Right atrium auricular region (tissue), 2 donors: ENCODE measurements around the gene TPD52L1. TPM values are rescaled to one million over a fixed set of nuclear protein-coding genes. Genes with fewer than 3 reads are reported as not detected.
A peak's percentile ranks its signal among the peaks of the same experiment; 100 is the strongest.

Experiments used
- DNase-seq: peaks from one replicate; pipeline ENCODE4 v3.0.0-alpha.2; 2019; ENCODE audit warnings: low spot score
- H3K27ac ChIP-seq, 2 donors: fragments of 200-600 bp; sonication (generic); 1 replicate in 1 of 2; 2 replicates in 1 of 2; pipeline ENCODE4 v1.5.1; 2016 to 2019
- H3K27me3 ChIP-seq, 2 donors: fragments of 200-600 bp; sonication (generic); one replicate each; pipeline versions ENCODE4 v1.5.1 to v1.6.0; 2017 to 2019
- H3K36me3 ChIP-seq: fragments of 200-600 bp; sonication (generic); one replicate; pipeline ENCODE4 v1.5.1; 2016
- H3K4me1 ChIP-seq, 2 donors: fragments of 200-600 bp; sonication (generic); one replicate each; pipeline versions ENCODE4 v1.5.1 to v1.6.0; 2017 to 2019
- H3K4me3 ChIP-seq, 2 donors: fragments of 200-600 bp; sonication (generic); 1 replicate in 1 of 2; 2 replicates in 1 of 2; pipeline ENCODE4 v1.5.1; 2017 to 2019; ENCODE audit warnings: mild to moderate bottlenecking in 1 of 2, moderate library complexity in 1 of 2
- H3K9me3 ChIP-seq, 2 donors: fragments of 200-600 bp; sonication (generic); one replicate each; pipeline ENCODE4 v1.5.1; 2019
- total RNA-seq, 2 donors: library from RNA; depleted of rRNA; stranded (reverse); fragments of >200 nt; gene quantifications; one replicate each; pipeline ENCODE4 v1.1.0, GENCODE V29; 2016
- TF ChIP-seq, protein P1 (sequence below), 2 donors: fragments of 200-600 bp; sonication (generic); IDR thresholded peaks; one replicate each; pipeline ENCODE4 v1.5.1; 2019; ENCODE audit warnings: antibody characterized with exemption in 2 of 2

TPD52L1 gene
- total RNA-seq, 2 donors from 2014 or later = 29.4 to 96.7 TPM

DNA sequence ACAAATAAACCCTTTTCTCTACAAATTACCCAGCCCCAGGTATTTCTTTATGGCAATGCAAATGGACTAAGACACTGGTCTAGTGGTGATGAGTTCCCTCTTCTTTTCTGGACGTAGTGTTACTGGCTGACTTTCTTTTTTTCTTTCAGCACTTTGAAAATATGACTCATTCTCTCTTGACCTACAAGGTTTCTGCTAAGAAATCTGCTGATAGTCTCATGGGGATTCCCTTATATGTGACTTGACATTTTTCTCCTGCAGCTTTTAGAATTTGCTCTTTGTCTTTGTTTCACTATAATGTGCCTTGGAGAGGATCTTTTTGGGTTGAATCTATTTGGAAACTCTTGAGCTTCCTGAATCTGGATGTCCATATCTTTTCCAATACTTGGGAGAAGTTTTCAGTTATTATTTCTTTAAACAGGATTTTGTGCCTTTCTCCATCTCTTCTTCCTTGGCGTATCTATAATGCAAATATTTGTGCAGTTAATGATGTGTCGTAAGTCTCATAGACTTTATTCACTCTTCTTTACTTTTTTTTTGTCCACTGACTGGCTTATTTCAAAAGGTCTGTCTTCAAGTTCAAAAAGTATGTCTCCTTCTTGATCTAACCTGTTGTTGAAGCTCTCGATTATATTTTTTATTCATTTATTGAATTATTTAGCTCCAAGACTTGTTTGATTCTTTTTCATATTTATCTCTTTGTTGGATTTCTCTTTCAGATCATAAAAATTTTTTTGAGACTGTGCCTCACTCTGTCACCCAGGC lies 42.2 kb upstream of the TPD52L1 start:
- H3K27ac ChIP-seq = no peak overlapping the region
- TF ChIP-seq, protein P1, sequence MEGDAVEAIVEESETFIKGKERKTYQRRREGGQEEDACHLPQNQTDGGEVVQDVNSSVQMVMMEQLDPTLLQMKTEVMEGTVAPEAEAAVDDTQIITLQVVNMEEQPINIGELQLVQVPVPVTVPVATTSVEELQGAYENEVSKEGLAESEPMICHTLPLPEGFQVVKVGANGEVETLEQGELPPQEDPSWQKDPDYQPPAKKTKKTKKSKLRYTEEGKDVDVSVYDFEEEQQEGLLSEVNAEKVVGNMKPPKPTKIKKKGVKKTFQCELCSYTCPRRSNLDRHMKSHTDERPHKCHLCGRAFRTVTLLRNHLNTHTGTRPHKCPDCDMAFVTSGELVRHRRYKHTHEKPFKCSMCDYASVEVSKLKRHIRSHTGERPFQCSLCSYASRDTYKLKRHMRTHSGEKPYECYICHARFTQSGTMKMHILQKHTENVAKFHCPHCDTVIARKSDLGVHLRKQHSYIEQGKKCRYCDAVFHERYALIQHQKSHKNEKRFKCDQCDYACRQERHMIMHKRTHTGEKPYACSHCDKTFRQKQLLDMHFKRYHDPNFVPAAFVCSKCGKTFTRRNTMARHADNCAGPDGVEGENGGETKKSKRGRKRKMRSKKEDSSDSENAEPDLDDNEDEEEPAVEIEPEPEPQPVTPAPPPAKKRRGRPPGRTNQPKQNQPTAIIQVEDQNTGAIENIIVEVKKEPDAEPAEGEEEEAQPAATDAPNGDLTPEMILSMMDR (IDR thresholded peaks at IDR 0.05) = no peak
- H3K9me3 ChIP-seq = peaks cover 0 to 47% of the 10 kb centered on the region in 2 donors
- no peaks in the 10 kb centered on the region for H3K4me1 ChIP-seq
- no peaks in the 10 kb centered on the region for H3K36me3 ChIP-seq
- no peaks in the 10 kb centered on the region for H3K27me3 ChIP-seq
- H3K4me3 ChIP-seq = no peak overlapping the region
- DNase-seq = no peak

DNA sequence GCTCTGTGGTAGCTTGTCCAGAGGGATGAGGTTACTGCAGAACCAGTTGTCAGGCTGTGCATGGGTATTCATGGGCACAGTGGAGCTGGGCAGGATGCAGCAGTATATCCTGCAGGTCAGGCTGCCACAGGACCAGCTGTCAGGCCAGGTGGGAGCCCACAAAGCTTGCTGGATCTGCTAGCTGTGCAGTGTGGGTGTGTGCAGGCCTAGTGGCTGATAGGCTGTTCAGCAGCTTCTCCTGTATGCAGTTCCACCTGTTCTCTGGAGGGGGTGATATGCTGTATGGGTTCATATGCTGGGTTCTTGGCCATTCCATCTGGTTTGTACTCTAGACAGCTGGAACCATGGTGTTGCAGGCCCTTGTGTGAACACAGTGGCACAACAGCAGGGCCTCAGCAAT lies 40.6 kb upstream of the TPD52L1 start:
- Histone ChIP-seq H3K36me3 (no peaks in the 10 kb centered on the region), H3K27me3 (no peaks in the 10 kb centered on the region), H3K27ac (no peak overlapping the region), H3K4me3 (no peak overlapping the region), H3K9me3 (peaks cover 0 to 47% of the 10 kb centered on the region in 2 donors), H3K4me1 (no peaks in the 10 kb centered on the region)
- no peak for DNase-seq
- TF ChIP-seq, protein P1 (IDR thresholded peaks at IDR 0.05) = no peak

DNA sequence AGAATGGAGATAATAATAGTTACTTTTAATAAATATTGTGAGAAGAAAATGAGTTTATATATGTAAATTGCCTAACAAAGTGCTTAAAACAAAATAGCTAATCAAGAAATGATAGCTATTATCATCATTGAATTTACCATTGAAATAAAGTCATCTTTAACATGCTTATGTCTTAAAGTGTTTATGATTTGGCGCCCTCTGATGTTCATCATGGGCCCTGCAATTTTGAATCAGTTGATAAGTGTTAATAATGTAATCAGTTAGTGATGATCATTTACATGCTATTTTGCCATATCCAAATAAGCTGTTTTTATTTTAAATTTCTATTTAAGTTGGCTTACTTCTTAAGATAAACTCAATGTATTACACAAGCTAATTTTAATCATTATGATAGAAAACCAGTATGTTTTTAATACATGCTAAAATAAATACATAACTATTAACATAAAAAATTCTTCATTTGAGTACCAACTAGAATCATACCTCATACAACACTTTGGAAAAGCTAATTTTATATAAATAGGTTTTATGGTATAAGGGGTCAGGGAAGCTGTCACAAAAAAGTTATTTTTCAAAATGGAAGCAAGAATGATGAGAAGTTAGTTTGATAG lies 39.2 kb upstream of the TPD52L1 start:
- DNase-seq = no peak
- peaks cover 0 to 34% of the 10 kb centered on the region in 2 donors for H3K9me3 ChIP-seq
- TF ChIP-seq, protein P1 (IDR thresholded peaks at IDR 0.05) = peak; percentile 77 to 91
- no peaks in the 10 kb centered on the region for H3K27me3 ChIP-seq
- no peak overlapping the region for H3K27ac ChIP-seq
- H3K4me1 ChIP-seq = no peaks in the 10 kb centered on the region
- H3K36me3 ChIP-seq = no peaks in the 10 kb centered on the region
- no peak overlapping the region for H3K4me3 ChIP-seq

DNA sequence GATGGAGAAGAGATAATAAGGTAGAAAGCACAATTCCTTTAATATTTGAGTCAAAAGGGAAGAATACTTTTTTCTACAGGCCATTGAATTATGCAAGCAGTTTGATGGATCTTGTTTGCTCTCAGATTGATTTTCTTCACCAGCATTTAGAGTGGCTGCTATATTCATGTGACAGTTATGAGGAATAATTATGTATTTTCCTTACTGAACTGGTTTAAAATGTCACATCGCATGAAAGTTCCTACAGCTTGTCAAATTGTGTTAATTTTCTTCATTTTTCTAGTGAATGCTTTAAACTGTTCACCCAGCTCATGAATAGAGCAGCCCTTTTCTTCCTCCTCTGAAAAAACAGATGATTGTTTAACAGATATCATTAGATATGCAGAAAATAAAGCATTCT lies 37.4 kb upstream of the TPD52L1 start:
- no peak for DNase-seq
- no peak overlapping the region for H3K27ac ChIP-seq
- H3K9me3 ChIP-seq = peaks cover 0 to 16% of the 10 kb centered on the region in 2 donors
- no peaks in the 10 kb centered on the region for H3K4me1 ChIP-seq
- TF ChIP-seq, protein P1 (IDR thresholded peaks at IDR 0.05) = no peak
- no peaks in the 10 kb centered on the region for H3K36me3 ChIP-seq
- no peak overlapping the region for H3K4me3 ChIP-seq
- no peaks in the 10 kb centered on the region for H3K27me3 ChIP-seq

DNA sequence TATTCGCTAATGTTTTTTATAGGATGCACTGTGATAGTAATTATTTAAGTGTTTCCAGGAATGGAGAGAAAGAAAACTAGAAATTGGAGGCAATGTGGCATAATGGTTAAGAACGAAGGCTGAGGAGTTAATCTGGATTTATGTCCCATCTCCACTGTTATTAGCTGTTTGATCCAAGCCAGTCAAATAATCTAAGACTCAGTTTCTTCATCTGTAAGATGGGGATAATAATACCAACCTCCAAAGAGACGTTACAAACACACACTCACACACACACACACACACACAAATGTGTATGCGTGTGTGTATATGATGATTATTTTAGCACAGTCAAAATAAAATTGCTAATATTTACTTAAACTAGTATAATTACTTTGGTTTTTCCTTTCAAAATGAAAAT lies 36.9 kb upstream of the TPD52L1 start:
- Histone ChIP-seq H3K4me3 (no peak overlapping the region), H3K9me3 (peaks cover 0 to 10% of the 10 kb centered on the region in 2 donors), H3K36me3 (no peaks in the 10 kb centered on the region), H3K27me3 (no peaks in the 10 kb centered on the region), H3K27ac (no peak overlapping the region), H3K4me1 (no peaks in the 10 kb centered on the region)
- TF ChIP-seq, protein P1 (IDR thresholded peaks at IDR 0.05) = no peak
- no peak for DNase-seq
